HG03442 (cell line): ENCODE results near the gene NDEL1.
A peak's percentile ranks its signal among the peaks of the same experiment; 100 is the strongest.
"Not testable (repeated sequence)": the region's sequence is repeated elsewhere in the genome, so short reads cannot be mapped to it uniquely, and the experiment has no call there.

Experiments used
- ATAC-seq: cut with Tn5 transposase; IDR thresholded peaks from one replicate; pipeline ENCODE4 v1.9.1; 2021; ENCODE audit warnings: mild to moderate bottlenecking, moderate library complexity; ENCODE audit not compliant: unreplicated experiment

The NDEL1 gene

GRCh38 chr17:8435245-8436168 is at the start of gene NDEL1:
Gene NDEL1, plus strand, starts transcription at chr17:8435884. Its CDS starts 8,388 bp downstream, at chr17:8444272.
- peak; percentile 94 for ATAC-seq

- no peak for ATAC-seq
Observed at GRCh38 chr17:8386841-8387240, 48.8 kb upstream of the NDEL1 start.

- no peak for ATAC-seq
Observed at GRCh38 chr17:8387914-8388651, 47.6 kb upstream of the NDEL1 start.

- no peak for ATAC-seq
Observed at GRCh38 chr17:8391711-8392110, 44.0 kb upstream of the NDEL1 start.

- ATAC-seq = no peak
Observed at GRCh38 chr17:8392274-8392673, 43.4 kb upstream of the NDEL1 start.

- ATAC-seq = no peak
Observed at GRCh38 chr17:8392674-8393469, 42.8 kb upstream of the NDEL1 start.

- no peak for ATAC-seq
Observed at GRCh38 chr17:8393470-8394231, 42.0 kb upstream of the NDEL1 start.

GRCh38 chr17:8394497-8394896 is 41.2 kb upstream of the NDEL1 start:
- not testable (repeated sequence) for ATAC-seq

GRCh38 chr17:8397636-8398035 is 38.0 kb upstream of the NDEL1 start, which contains the start of gene RNF222:
Gene RNF222, minus strand, starts transcription at chr17:8397827. Its CDS starts 4,366 bp downstream, at chr17:8393461.
- no peak for ATAC-seq

GRCh38 chr17:8398980-8399379 is 36.7 kb upstream of the NDEL1 start:
- no peak for ATAC-seq

GRCh38 chr17:8401107-8401506 is 34.6 kb upstream of the NDEL1 start:
- ATAC-seq = no peak

- no peak for ATAC-seq
Observed at GRCh38 chr17:8402921-8403536, 32.7 kb upstream of the NDEL1 start.

- no peak for ATAC-seq
Observed at GRCh38 chr17:8405499-8406016, 30.1 kb upstream of the NDEL1 start.

- ATAC-seq = no peak
Observed at GRCh38 chr17:8406174-8406573, 29.5 kb upstream of the NDEL1 start.

GRCh38 chr17:8408371-8408770 is 27.3 kb upstream of the NDEL1 start:
- no peak for ATAC-seq

GRCh38 chr17:8409966-8410882 is 25.5 kb upstream of the NDEL1 start:
- no peak for ATAC-seq

GRCh38 chr17:8410883-8411238 is 24.8 kb upstream of the NDEL1 start:
- ATAC-seq = no peak

GRCh38 chr17:8412089-8412488 is 23.6 kb upstream of the NDEL1 start:
- no peak for ATAC-seq

GRCh38 chr17:8413328-8413727 is 22.4 kb upstream of the NDEL1 start:
- no peak for ATAC-seq
